Measurements from ENCODE around the gene SLC2A4RG. TPM values are rescaled to one million over a fixed set of nuclear protein-coding genes. Genes with fewer than 3 reads are reported as not detected.

The SLC2A4RG gene
- total and polyA plus RNA-seq, 2 of the 13 experiments (the other 11 are each of a cell fraction or from before 2014, with no cell fraction given) = 91.4 to 95.9 TPM

- TF ChIP-seq, protein P1, sequence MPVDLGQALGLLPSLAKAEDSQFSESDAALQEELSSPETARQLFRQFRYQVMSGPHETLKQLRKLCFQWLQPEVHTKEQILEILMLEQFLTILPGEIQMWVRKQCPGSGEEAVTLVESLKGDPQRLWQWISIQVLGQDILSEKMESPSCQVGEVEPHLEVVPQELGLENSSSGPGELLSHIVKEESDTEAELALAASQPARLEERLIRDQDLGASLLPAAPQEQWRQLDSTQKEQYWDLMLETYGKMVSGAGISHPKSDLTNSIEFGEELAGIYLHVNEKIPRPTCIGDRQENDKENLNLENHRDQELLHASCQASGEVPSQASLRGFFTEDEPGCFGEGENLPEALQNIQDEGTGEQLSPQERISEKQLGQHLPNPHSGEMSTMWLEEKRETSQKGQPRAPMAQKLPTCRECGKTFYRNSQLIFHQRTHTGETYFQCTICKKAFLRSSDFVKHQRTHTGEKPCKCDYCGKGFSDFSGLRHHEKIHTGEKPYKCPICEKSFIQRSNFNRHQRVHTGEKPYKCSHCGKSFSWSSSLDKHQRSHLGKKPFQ (CRISPR knock-in tag; IDR thresholded peaks at IDR 0.05; ENCODE audit: insufficient replicate concordance) = no peak
- TF ChIP-seq IRX3 (CRISPR knock-in tag; IDR thresholded peaks at IDR 0.05; ENCODE audit: borderline replicate concordance, low read depth) = no peak
- no peak for TF ChIP-seq HNF4G (IDR thresholded peaks at IDR 0.05; ENCODE audit: borderline replicate concordance, low read depth, low read length)
- 0 out of 2 replicates have a peak, but pooled peaks have one; percentile 10 for TF ChIP-seq HNF4G (CRISPR knock-in tag; IDR thresholded peaks at IDR 0.05; ENCODE audit: borderline replicate concordance, low read depth)
- no peak for TF ChIP-seq SOX5 (CRISPR knock-in tag; IDR thresholded peaks at IDR 0.05; ENCODE audit: borderline replicate concordance)
- peak; percentile 41; the same call in 1 of the 2 replicates for TF ChIP-seq IRF9 (CRISPR knock-in tag; IDR thresholded peaks at IDR 0.05; ENCODE audit: borderline replicate concordance)
- 0 out of 2 replicates have a peak, but pooled peaks have one; percentile 35 for TF ChIP-seq CSRNP1 (CRISPR knock-in tag; IDR thresholded peaks at IDR 0.05)
- TF ChIP-seq RBM22 (optimal IDR thresholded peaks at IDR 0.05; ENCODE audit: low read length) = peak; percentile 87
- peak; percentile 48; the same call in 1 of the 2 replicates for TF ChIP-seq POLR2AphosphoS2 (IDR thresholded peaks at IDR 0.05; ENCODE audit: low read depth, low read length)
- no peak for TF ChIP-seq TAF1 (CRISPR knock-in tag; IDR thresholded peaks at IDR 0.05)
- TF ChIP-seq ZNF430 (CRISPR knock-in tag; IDR thresholded peaks at IDR 0.05) = peak; percentile 61; the same call in 1 of the 2 replicates
- peak; percentile 9 for TF ChIP-seq SRSF1 (optimal IDR thresholded peaks at IDR 0.05; ENCODE audit: low read depth, low read length)
Observed at GRCh38 chr20:63735859-63736718, 3.5 kb upstream of the SLC2A4RG start, which contains the start of gene LIME1 (continued).

Data from HepG2 (cell line).